CD4-positive, alpha-beta T cell (primary cell): ENCODE results near the gene AUP1. TPM values are rescaled to one million over a fixed set of nuclear protein-coding genes. Genes with fewer than 3 reads are reported as not detected.

Source experiments
- ATAC-seq: fragments of 200-7000 bp; cut with Tn5 transposase; one replicate; pipeline ENCODE4 v1.10.0; 2022; ENCODE audit warnings: mild to moderate bottlenecking; ENCODE audit not compliant: poor library complexity
- CTCF ChIA-PET: fragments of 350-600 bp; sonication (Branson Sonifier 250); formaldehyde crosslinking; loops from one replicate; lab custom pipeline; 2021; ENCODE audit warnings: antibody characterized with exemption, inconsistent platforms; lab: Charles Lee
- POLR2A ChIA-PET: fragments of 350-600 bp; sonication (Branson Sonifier 250); formaldehyde crosslinking; loops from one replicate; lab custom pipeline; 2021; ENCODE audit warnings: antibody characterized with exemption, inconsistent platforms; lab: Charles Lee
- DNase-seq, 14 experiments: peaks; one replicate each; pipeline ENCODE4 v3.0.0-alpha.2; 2013 to 2020; ENCODE audit warnings: mixed read lengths in 2 of 14
- H3K27ac ChIP-seq, 2 donors: one replicate each; pipeline versions ENCODE4 v1.5.1 to v1.7.0; 2013; ENCODE audit warnings: low read length in 2 of 2, low read depth in 1 of 2, mild to moderate bottlenecking in 1 of 2
- H3K27me3 ChIP-seq, 2 experiments: 1 replicate in 1 of 2; 2 replicates in 1 of 2; pipeline versions ENCODE4 v1.6.1 to v1.7.0; 2013; ENCODE audit warnings: low read length in 2 of 2, control low read depth in 1 of 2, mild to moderate bottlenecking in 1 of 2, moderate library complexity in 1 of 2; ENCODE audit not compliant: insufficient read depth in 2 of 2, control insufficient read depth in 1 of 2
- H3K36me3 ChIP-seq: one replicate; pipeline ENCODE4 v1.6.1; 2013; ENCODE audit warnings: low read length, control low read depth; ENCODE audit not compliant: insufficient read depth
- H3K4me1 ChIP-seq: one replicate; pipeline ENCODE4 v1.6.1; 2013; ENCODE audit warnings: low read length, control low read depth; ENCODE audit not compliant: insufficient read depth
- H3K4me3 ChIP-seq: one replicate; pipeline ENCODE4 v1.5.1; 2013; ENCODE audit warnings: mild to moderate bottlenecking, low read length, moderate library complexity
- H3K9me3 ChIP-seq, 2 experiments: 1 replicate in 1 of 2; 2 replicates in 1 of 2; pipeline versions ENCODE4 v1.6.1 to v1.7.0; 2013; ENCODE audit warnings: low read length in 2 of 2, mild to moderate bottlenecking in 2 of 2, control low read depth in 1 of 2, moderate library complexity in 1 of 2; ENCODE audit not compliant: control insufficient read depth in 1 of 2, insufficient read depth in 1 of 2
- H3K27ac Mint-ChIP-seq: one replicate; pipeline ENCODE4 v1.8.0; 2020; ENCODE audit warnings: mixed read lengths
- H3K27me3 Mint-ChIP-seq: one replicate; pipeline ENCODE4 v1.8.0; 2021; ENCODE audit warnings: mixed read lengths
- H3K36me3 Mint-ChIP-seq: one replicate; pipeline ENCODE4 v1.8.0; 2021; ENCODE audit warnings: low read depth, mixed read lengths
- H3K4me1 Mint-ChIP-seq: one replicate; pipeline ENCODE4 v1.8.0; 2021; ENCODE audit warnings: low read depth, mixed read lengths
- H3K4me3 Mint-ChIP-seq: one replicate; pipeline ENCODE4 v1.8.0; 2020; ENCODE audit warnings: mild to moderate bottlenecking, mixed read lengths
- H3K9me3 Mint-ChIP-seq: one replicate; pipeline ENCODE4 v1.8.0; 2020; ENCODE audit warnings: mixed read lengths
- intact Hi-C, 2 experiments: fragments of 100-400 bp; cut with DNase I in 1 of 2; cut with micrococcal nuclease in 1 of 2; formaldehyde crosslinking; loops; one replicate each; pipeline versions ENCODE4 v1.15.1 to v1.9.0; 2023 to 2025; cut with DNase I, micrococcal nuclease
- total RNA-seq, 174 experiments: library from RNA in 2 of 174; stranded (reverse) in 2 of 174; gene quantifications; one replicate each; pipeline ENCODE4 v1.2.3 and lab custom pipeline; 2021 to 2026
- TF ChIP-seq, protein P1 (sequence below): fragments of 200-600 bp; IDR thresholded peaks from one replicate; pipeline ENCODE4 v1.8.0; 2022; ENCODE audit warnings: antibody characterized with exemption, mild to moderate bottlenecking

Gene AUP1
- total RNA-seq, 2 experiments from 2014 or later, result 162 to 170 TPM

DNA sequence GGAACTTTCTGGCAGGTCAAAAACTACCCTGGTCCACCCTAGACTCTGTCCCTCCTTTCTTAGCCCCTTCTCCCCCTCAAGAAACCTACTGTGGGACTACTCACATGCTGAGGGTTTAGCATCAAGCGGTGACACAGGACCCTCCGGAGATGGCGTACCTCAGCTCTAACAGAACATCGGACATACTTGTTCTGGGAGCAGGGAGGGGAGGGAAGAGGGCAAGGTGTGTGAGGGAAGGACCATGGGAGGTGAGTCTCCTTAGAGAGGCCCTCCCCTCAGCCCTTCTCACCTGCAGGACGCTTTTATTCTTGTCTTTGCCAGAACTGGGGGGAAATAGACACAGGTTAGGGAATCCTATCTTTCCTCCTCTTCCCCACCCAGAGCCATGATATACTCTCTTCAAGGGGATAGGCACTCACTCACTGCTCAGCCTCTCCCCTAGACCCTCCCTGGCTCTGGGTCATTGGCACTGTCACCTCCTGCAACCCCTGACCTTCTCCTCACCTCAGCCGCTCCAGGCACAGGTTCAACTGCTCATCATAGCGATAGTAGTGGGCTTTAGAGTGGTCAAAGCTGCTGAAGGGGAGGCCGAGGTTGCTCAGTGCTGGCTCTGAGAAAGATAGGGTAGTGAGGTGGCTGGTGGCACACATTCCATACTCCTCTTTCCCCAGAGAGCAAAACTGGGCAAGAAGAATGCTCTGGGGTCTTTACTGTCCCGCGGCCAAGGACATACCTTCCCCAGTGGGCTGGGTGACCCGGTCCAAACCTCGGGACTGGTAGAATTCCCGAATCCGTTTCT, 23.9 kb downstream of the AUP1 start:
- H3K9me3 Mint-ChIP-seq, result no peaks in the 10 kb centered on the region
- DNase-seq (no peak), ATAC-seq (no peak)
- intact Hi-C loops, result no loop called here
- H3K4me1 Mint-ChIP-seq, result peaks cover 73% of the 10 kb centered on the region
- CTCF ChIA-PET, result interaction anchor here (0.6 to 1.6 kb wide), 3 partner anchors 16 to 26 kb away, joined by 3 to 8 read pairs (median 4); partner anchors contain the start of genes CCDC142 and TTC31
- peaks cover 0 to 17% of the 10 kb centered on the region in 2 experiments for H3K9me3 ChIP-seq
- no peak overlapping the region for H3K4me3 ChIP-seq
- POLR2A ChIA-PET, result interaction anchor here (0.8 kb wide), 1 partner anchor 24 kb away, joined by 3 read pairs; the partner anchor contains the start of genes AUP1 and HTRA2
- peaks cover 37% of the 10 kb centered on the region for H3K36me3 Mint-ChIP-seq
- H3K27ac Mint-ChIP-seq, result no peak overlapping the region
- H3K27me3 ChIP-seq, result peaks cover 42 to 46% of the 10 kb centered on the region in 2 experiments
- H3K36me3 ChIP-seq, result peaks cover 18% of the 10 kb centered on the region
- TF ChIP-seq, protein P1, sequence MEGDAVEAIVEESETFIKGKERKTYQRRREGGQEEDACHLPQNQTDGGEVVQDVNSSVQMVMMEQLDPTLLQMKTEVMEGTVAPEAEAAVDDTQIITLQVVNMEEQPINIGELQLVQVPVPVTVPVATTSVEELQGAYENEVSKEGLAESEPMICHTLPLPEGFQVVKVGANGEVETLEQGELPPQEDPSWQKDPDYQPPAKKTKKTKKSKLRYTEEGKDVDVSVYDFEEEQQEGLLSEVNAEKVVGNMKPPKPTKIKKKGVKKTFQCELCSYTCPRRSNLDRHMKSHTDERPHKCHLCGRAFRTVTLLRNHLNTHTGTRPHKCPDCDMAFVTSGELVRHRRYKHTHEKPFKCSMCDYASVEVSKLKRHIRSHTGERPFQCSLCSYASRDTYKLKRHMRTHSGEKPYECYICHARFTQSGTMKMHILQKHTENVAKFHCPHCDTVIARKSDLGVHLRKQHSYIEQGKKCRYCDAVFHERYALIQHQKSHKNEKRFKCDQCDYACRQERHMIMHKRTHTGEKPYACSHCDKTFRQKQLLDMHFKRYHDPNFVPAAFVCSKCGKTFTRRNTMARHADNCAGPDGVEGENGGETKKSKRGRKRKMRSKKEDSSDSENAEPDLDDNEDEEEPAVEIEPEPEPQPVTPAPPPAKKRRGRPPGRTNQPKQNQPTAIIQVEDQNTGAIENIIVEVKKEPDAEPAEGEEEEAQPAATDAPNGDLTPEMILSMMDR, result no peak
- peaks cover 76% of the 10 kb centered on the region for H3K27me3 Mint-ChIP-seq
- H3K4me3 Mint-ChIP-seq, result peak overlapping the region; percentile 75
- no peak overlapping the region for H3K27ac ChIP-seq
- peaks cover 52% of the 10 kb centered on the region for H3K4me1 ChIP-seq

DNA sequence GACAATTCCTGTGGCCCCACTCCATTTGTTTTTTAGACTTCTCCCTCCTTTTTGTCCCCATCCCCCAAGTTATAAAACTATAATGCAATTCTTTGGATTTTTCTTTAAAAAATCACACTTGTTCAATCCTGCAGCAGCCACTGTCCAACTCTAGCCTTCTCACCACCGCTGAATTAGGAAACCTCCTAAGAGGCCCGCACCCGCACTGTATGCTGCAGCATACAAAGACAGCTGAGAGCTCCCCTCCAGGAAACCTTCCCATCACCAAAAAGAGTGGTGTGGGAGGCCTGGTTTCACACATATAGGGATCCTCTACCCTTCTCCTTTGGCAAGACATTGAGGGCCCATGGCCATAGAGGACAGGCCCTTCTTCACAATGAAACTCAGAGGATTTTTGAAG, 24.9 kb downstream of the AUP1 start:
- no peak for DNase-seq
- ChIA-PET CTCF (interaction anchor here (0.6 to 2.1 kb wide), 3 partner anchors 17 to 27 kb away, joined by 3 to 7 read pairs (median 4); partner anchors contain the start of genes CCDC142 and TTC31), POLR2A (interaction anchor here (0.9 to 1.6 kb wide), 3 partner anchors 9 to 32 kb away, joined by 3 to 5 read pairs (median 3); partner anchors contain the start of gene MRPL53)
- Mint-ChIP-seq H3K4me1 (peaks cover 81% of the 10 kb centered on the region), H3K27ac (peak overlapping the region; percentile 18), H3K4me3 (peak overlapping the region; percentile 75), H3K9me3 (no peaks in the 10 kb centered on the region), H3K36me3 (peaks cover 37% of the 10 kb centered on the region), H3K27me3 (peaks cover 78% of the 10 kb centered on the region)
- Histone ChIP-seq H3K9me3 (peaks cover 0 to 17% of the 10 kb centered on the region in 2 experiments), H3K36me3 (peaks cover 18% of the 10 kb centered on the region), H3K27me3 (peaks cover 49 to 52% of the 10 kb centered on the region in 2 experiments), H3K4me1 (peaks cover 57% of the 10 kb centered on the region), H3K4me3 (no peak overlapping the region), H3K27ac (no peak overlapping the region)
- ATAC-seq, result no peak
- intact Hi-C loops, result no loop called here
- TF ChIP-seq, protein P1, result no peak

DNA sequence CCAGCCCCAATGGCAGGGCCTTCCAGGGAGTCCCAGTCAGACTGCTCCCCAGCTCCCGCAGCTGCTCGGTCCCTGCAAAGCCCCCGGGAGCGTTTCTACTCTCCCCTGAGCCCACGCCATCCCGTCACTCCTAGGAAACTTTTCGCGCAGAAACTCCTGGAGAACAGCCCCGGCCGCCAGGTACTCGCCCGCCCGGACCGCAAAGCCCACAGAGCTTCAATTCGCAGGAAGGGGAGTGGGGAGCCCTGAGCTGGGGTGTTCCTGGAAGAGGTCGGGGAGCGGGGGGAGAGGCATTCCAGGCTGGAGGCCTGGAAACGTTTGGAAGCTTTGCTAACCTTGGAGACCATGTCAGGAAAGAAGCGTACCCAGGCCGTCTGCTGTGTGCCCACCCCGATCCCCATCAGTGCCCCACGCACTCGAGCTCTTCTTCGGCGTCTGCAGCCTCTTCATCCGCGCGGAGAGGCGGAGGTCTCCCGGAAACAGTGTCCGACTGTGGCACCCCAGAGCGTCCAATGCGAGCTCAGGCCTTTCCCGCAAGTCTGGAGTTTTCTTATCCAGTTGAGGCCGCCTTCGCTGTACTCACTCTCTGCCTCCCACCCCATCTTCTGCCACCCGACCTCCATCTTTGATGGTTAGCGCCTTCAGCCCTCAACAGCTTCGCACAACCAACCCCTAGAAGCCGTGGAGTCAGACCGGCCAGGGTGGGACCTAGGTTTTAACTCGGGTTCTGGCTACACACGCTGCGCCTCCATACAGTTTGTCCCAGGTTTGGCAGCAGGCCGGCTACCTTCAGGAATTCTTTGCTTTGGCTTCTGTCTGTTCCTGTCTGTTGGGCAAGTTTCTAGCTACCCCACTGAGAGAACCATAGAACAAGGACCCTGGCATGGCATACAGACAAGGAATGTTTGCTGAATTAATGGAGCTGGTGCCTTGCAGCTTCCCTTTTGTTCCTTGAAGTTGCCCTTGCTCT, 25.7 kb downstream of the AUP1 start:
- DNase-seq (no peak), ATAC-seq (no peak)
- Mint-ChIP-seq H3K27ac (no peak overlapping the region), H3K9me3 (no peaks in the 10 kb centered on the region), H3K36me3 (peaks cover 37% of the 10 kb centered on the region), H3K27me3 (peaks cover 82% of the 10 kb centered on the region), H3K4me3 (peak overlapping the region; percentile 75), H3K4me1 (peaks cover 85% of the 10 kb centered on the region)
- POLR2A ChIA-PET, result interaction anchor here (0.6 to 1.6 kb wide), 8 partner anchors 9 to 306 kb away, joined by 3 to 6 read pairs (median 3); partner anchors contain the start of genes AUP1, C2orf81, CCDC142 and HTRA2
- intact Hi-C loops, result no loop called here
- Histone ChIP-seq H3K4me1 (peaks cover 65% of the 10 kb centered on the region), H3K27ac (no peak overlapping the region), H3K9me3 (peaks cover 0 to 24% of the 10 kb centered on the region in 2 experiments), H3K27me3 (peaks cover 57 to 60% of the 10 kb centered on the region in 2 experiments), H3K4me3 (peak overlapping the region; percentile 53), H3K36me3 (peaks cover 18% of the 10 kb centered on the region)
- CTCF ChIA-PET, result interaction anchor here (1.1 to 2.1 kb wide), 3 partner anchors 21 to 325 kb away, joined by 3 to 7 read pairs (median 3); partner anchors contain the start of genes CCDC142, MOB1A and TTC31
- TF ChIP-seq, protein P1, result no peak
